HG03066 (cell line): ENCODE results near the gene FGR.
"Not testable (repeated sequence)": the region's sequence is repeated elsewhere in the genome, so short reads cannot be mapped to it uniquely, and the experiment has no call there.

Source experiments
- ATAC-seq: cut with Tn5 transposase; IDR thresholded peaks from one replicate; pipeline ENCODE4 v1.9.1; 2021; ENCODE audit warnings: low read depth; ENCODE audit not compliant: unreplicated experiment

Gene FGR

GRCh38 chr1:27638047-27638734 lies 3.2 kb upstream of the FGR start:
- ATAC-seq = no peak

DNA sequence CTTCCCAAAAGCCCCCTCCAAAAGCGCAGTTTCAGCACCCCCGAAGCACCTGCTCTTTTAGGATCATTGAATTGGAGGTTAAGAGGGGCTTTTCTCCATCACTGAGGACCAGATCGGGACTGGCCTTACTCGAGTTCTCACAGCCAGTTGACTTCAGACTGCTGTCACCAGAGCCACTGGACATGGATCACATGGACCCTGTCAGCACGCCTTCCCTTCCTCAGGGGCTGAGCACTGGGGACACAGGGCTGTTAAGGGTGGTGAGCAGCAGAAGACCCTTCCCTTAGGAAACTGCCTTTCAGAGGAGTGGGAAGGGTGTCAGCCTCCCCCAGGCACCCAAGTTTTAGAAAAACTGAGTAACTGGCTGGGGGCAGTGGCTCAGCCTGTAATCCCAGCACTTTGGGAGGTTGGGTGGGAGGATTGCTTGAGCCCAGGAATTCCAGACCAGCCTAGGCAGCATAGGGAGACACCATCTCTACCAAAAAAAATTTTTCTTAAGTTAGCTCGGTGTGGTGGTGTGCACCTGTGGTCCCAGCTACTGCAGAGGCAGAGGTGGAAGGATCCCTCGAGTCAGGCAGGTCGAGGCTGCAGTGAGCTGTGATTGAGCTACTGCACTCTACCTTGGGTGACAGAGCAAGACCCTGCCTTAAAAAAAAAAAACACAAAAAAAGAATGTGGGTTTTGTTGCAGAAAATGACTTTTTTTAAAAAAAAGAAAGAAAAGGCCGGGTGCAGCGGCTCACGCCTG lies 584 bp upstream of the FGR start:
- no peak for ATAC-seq

DNA sequence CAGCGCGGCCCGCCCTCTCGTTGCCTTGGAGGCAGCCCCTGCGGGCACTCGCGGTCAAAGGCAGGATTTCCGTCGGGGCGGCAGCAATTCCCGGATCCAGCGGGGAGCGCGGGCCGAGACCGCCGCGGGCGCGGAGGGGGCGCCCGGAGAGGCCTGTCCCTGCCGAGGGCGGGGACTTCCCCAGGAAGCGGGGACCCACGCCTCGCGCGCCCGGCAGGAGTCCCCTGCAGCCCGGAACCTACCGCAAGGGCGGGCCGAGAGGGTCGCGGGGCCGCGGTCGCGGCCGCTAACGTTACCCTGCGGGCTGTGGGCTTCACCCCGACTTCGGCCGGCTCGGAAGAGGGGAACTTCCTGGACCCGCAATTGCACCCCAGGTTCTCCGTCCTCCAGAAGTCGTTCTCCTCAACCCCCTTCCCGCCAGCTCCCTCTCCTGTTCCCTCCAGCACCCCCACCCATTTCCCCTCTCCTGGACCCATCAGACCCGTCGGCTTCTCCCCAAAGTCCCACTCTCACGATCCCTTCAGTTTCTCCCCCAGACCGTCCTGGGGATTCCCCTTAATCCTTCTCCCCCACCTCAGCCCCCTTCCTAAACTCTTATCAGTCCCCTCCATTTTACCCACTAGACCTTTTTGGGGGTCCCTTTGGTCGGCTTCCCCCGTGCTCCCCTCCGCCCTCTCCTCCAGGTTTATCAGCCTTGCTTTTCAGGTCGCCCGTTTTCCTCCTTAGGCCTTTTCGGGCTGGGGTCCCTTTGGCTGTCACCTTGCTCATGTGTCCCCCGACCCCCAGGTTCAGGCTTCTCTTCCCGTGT lies 604 bp downstream of the FGR start:
- no peak for ATAC-seq

DNA sequence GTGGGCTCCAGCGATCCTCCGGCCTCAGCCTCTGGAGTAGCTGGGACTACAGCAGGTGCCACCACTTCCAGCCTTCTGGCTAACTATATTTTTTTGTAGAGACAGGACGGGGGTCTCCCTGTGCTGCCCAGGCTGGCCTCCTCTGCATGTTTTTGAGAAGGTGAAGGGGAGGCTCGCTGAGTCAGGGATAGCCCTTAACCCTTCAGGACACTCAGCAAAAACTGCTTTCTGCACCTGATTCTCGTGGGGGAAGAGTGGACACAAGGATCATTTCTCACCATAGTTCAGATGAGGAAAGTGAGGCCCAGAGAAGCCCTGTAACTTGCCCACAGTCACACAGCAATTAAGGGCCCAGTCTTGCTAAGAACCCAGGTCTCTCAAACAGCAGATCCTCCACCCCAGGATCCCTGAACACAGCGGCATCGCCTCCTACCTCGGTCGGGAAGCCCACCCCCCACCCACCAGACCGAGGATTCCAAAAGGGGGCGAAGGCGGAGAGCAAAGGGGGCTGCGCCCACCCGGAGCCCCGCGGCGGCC lies 1.3 kb downstream of the FGR start:
- ATAC-seq = no peak

DNA sequence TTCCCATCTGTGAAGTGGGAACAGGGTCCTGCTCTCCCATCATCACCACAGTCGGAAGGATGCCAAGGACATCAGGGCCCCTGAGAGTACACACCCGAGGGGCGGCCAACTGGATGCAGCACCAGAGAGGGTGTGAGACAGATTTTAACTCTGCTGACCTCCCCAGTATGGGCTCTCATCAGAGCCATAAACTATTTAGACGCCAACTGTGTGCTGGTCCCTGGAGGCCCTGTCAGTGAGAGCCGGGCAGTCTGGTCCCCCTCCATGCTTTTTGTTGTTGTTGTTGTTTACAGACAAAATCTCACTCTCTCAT lies 1.7 kb downstream of the FGR start:
- no peak for ATAC-seq

GRCh38 chr1:27632387-27633297 lies 2.3 kb downstream of the FGR start:
- ATAC-seq = peak; percentile 38

DNA sequence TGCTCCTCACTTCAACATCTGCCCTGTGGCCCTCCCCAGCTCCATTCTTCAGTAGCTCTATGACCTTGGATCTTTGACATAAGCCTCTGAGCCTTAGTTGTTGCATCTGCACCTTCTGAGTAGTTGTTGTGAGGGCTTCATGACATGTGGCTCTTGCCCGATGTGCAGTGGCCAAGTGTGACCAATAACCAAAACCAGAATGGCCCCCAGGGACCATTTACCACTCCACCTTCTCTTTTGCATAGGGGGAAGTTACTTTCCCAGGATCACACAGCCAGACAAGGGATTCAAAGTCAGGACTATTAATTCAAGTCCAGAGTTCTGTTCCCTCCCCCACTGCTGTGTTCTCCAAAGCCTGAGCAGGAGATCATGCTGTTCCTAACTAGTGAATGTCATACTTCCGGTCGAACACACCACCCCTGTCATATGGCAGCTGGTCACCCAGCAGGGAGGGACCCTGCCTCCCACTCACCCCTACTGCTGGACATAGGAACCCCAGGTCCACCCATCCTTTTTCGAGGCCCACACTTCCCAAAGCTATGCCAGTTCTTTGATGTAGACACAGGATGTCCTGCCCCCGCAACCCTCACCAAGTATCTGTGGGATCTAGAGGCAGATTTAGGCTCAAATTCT lies 4.0 kb downstream of the FGR start:
- ATAC-seq = no peak

DNA sequence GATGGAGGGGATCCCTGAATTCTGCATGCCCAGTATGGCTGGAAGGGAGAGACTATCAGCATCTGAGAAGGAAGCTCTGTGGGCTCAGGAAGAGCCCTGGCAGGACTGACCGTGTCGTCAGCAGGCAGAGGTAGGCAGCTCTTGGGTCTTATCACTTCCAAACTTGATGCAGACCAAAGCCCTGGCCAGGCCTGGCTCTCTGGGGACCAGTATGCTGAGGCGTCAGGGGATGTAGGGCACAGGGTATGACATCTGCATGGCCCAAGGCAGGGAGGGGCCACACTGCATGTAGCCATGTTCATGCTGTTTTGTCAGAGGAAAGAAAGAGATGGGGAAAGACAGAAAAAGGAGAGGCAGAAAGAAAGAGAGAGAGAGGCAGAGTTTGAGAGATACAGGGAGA lies 6.3 kb downstream of the FGR start:
- no peak for ATAC-seq

GRCh38 chr1:27627733-27628132 lies 7.3 kb downstream of the FGR start:
- not testable (repeated sequence) for ATAC-seq

DNA sequence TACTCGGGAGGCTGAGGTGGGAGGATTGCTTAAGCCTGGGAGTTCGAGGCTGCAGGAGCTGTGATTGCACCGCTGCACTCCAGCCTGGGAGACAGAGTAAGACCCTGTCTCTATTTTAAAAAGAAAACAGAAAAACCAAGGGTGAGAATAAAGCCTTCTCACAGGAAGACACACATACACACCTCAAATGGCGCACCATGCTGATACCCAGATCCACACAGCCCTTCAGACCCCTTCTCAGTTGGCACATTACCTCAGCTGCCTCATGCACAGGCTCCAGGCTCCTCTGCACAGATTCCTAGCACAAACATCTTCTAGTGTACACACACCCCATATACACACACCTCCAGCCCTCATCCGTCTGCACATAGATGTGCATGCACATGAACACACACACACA lies 7.9 kb downstream of the FGR start:
- no peak for ATAC-seq

- peak; percentile 35 for ATAC-seq
Measured at GRCh38 chr1:27626031-27626935, 8.7 kb downstream of the FGR start.

GRCh38 chr1:27624467-27625178 lies 10.4 kb downstream of the FGR start:
- ATAC-seq = peak; percentile 36

DNA sequence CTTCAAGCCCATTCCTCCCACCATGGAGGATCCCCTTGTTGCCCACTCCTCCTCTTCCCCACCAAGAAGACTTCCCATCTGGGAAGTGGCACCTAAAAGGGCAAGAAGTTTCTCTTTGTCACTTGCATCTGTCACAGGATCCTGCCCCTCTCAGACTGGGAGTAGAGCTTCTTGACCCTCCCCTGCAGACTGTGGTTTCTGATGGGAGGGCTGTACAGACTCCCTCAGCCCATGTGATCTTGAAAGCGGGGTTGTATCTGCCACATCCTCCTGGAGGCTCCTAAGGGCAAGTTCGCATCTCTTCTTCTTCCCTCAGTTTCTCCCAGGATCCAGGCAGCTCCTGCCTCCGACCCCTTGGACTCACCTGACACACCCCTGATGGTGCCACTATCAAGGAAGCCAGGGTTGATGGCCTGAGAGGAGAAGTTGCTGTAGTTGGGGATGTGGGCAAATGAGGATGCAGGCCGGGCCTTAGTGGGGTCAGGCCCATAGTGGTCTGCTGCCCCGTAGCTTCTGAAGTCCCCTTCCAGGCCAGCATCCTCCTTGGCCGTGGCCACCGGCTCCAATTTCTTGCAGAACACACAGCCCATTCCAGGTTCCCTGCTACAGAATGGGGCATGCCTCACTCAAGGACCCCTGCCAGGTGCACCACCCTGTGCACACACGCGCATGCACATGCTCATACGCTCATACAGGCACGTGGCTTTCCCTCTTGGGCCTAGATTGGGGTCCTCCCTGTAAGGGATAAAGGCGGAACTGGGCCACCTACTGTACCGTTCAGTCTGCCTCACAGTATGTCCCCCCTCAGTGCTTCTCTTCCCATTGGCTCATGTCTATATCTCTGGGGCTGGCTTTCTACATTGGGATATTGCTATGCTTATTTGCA lies 11.4 kb downstream of the FGR start:
- no peak for ATAC-seq

DNA sequence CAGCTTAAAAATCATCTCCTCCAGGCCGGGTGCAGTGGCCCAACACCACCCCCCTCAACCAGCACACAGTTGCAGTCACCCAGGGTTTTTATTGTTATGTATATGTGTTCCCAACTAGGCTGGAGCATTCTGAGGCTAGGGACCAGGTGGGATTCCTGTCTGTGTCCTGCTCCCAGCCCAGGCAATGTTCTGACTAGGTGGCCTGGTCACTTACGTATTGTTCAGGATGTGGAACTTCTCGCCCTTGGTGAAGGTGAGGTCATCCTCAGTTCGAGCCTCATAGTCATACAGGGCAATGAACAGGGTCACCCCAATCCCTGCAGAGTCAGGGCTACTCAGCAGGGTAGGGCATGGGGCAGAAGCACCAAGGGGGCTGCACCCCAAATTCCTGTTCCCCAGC lies 12.2 kb downstream of the FGR start:
- ATAC-seq = no peak

- no peak for ATAC-seq
Measured at GRCh38 chr1:27621051-27621920, 13.7 kb downstream of the FGR start.

DNA sequence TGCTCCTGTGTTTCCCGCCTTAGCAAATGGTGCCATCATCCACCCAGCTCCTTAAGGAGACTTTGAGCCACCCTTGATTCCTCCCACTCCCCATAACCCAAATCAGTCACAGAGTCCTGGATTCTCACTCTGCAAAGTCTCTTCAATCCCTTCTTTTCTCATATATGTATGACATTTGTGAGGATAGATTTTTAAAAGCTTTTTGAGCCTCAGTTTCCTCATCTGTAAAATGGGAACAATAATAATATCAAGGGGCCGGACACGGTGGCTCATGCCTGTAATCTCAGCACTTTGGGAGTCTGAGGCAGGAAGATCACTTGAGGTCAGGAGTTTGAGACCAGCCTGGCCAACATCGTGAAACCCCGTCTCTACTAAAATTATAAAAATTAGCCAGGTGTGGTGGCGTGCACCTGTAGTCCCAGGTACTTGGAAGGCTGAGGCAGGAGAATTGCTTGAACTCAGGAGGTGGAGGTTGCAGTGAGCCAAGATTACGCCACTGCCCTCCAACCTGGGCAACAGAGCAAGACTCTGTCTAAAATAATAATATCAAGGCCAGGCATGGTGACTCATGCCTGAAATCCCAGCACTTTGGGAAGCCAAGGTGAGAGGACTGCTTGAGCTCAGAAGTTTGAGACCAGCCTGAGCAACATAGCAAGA lies 15.1 kb downstream of the FGR start:
- ATAC-seq = not testable (repeated sequence)
